Transverse colon (tissue), 4 donors: Measurements from ENCODE around the gene DUOXA1. TPM values are rescaled to one million over a fixed set of nuclear protein-coding genes. Genes with fewer than 3 reads are reported as not detected.
"Not testable (repeated sequence)": the region's sequence is repeated elsewhere in the genome, so short reads cannot be mapped to it uniquely, and the experiment has no call there.

Experiments used
- DNase-seq: peaks from one replicate; pipeline ENCODE4 v3.0.0-alpha.2; 2019
- H3K27ac ChIP-seq, 4 donors: fragments of 200-600 bp; sonication (generic); 2 replicates each; pipeline ENCODE4 v1.5.1; 2016 to 2018; ENCODE audit warnings: inconsistent platforms in 4 of 4
- H3K27me3 ChIP-seq: fragments of 200-600 bp; sonication (generic); 2 replicates; pipeline ENCODE4 v1.5.1; 2017; ENCODE audit warnings: inconsistent platforms
- H3K36me3 ChIP-seq, 4 donors: fragments of 200-600 bp; sonication (generic); 2 replicates each; pipeline ENCODE4 v1.5.1; 2017 to 2019; ENCODE audit warnings: inconsistent platforms in 4 of 4
- H3K4me1 ChIP-seq, 4 donors: fragments of 200-600 bp; sonication (generic); 2 replicates each; pipeline ENCODE4 v1.5.1; 2017 to 2020; ENCODE audit warnings: inconsistent platforms in 4 of 4
- H3K4me3 ChIP-seq, 4 donors: fragments of 200-600 bp; sonication (generic); 1 replicate in 1 of 4; 2 replicates in 3 of 4; pipeline versions ENCODE4 v1.5.1 to v1.6.1; 2017 to 2019; ENCODE audit warnings: inconsistent platforms in 4 of 4
- H3K9me3 ChIP-seq, 2 donors: fragments of 200-600 bp; sonication (generic); 2 replicates each; pipeline ENCODE4 v1.5.1; 2017 to 2019; ENCODE audit warnings: inconsistent platforms in 2 of 2
- EP300 ChIP-seq: sonication (generic); formaldehyde crosslinking; IDR thresholded peaks from one replicate; pipeline ENCODE4 v1.6.1; 2017; ENCODE audit warnings: antibody characterized with exemption, low read depth
- POLR2A ChIP-seq: fragments of 450-650 bp; IDR thresholded peaks from one replicate; pipeline ENCODE4 v1.6.1; 2016; ENCODE audit warnings: antibody characterized with exemption, mild to moderate bottlenecking, moderate library complexity
- POLR2AphosphoS5 ChIP-seq, 3 donors: sonication (generic); formaldehyde crosslinking; IDR thresholded peaks; one replicate each; pipeline ENCODE4 v1.6.1; 2016; ENCODE audit warnings: antibody characterized with exemption in 3 of 3
- WGBS, 2 donors: methylation state at CpG; one replicate each; pipeline ENCODE4 v1.1.5; 2018; ENCODE audit warnings: low coverage in 1 of 2; 5-methylcytosine and 5-hydroxymethylcytosine counted together
- in situ Hi-C, 4 donors: fragments of 200-750 bp; cut with MboI; loops; one replicate each; pipeline versions ENCODE4 v1.15.0 to v1.15.1; 2017; ENCODE audit warnings: low sequenced_read_pairs in 3 of 4, low pct_ligation_motif_present in 1 of 4, low pct_unique_long_range_greater_than_20kb in 1 of 4
- intact Hi-C: fragments of 100-400 bp; cut with DNase I; formaldehyde crosslinking; loops from one replicate; pipeline ENCODE4 v1.15.1; 2023; ENCODE audit warnings: low total_unique reads
- total RNA-seq, 4 donors: library from RNA; depleted of rRNA; stranded (reverse); fragments of >200 nt; gene quantifications; one replicate each; pipeline ENCODE4 v1.1.0, GENCODE V29; 2016
- TF ChIP-seq, protein P1 (sequence below), 5 experiments: fragments of 200-600 bp in 3 of 5; fragments of 450-650 bp in 2 of 5; sonication (generic) in 3 of 5; IDR thresholded peaks; 1 replicate in 2 of 5; 2 replicates in 3 of 5; pipeline ENCODE4 v1.5.1; 2016 to 2017; ENCODE audit warnings: antibody characterized with exemption in 5 of 5, inconsistent platforms in 3 of 5, mild to moderate bottlenecking in 2 of 5, moderate library complexity in 1 of 5

DUOXA1 gene
- total RNA-seq, 4 donors from 2014 or later = 1.4 TPM; not detected in 3

DNA sequence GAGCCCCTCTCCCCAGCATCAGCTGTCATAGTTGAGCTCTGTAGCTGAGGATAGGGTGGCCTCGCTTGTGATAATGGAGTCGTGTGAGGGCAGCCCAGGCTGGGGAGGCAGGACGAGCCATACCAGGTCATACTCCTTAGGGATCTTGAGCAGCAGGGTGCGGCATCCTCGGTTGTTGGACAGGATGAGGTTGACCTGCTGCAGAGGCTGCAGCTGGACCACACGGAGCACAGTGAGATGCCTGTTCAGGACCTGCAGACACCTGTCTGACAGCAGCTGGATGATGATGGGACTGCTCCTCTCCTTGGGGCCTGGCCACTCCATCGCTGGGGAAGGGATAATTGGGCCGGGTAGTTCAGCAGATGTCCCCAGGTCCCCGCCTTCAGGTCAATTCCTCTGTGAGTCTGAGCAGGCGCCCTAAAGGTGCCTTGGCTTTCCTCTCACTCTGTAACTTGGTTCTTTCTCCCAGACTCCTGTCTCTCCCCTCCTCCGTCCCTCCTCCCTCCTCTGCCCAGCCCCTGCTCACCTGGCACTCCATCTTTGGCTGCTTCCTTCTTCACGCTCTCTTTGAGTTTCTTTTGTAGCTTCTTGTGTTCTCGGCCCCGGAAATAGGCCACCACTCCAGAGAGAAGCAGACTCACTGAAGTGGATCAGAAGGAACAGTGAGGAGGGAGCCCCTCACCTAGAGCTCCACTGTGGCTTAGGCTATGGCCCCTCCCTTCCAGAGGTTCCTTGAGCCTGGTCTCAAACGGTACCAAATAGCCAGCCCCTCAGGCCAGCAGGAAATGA, 23.5 kb downstream of the DUOXA1 start:
- no peak overlapping the region for H3K4me3 ChIP-seq
- peaks cover 22% of the 10 kb centered on the region for H3K27me3 ChIP-seq
- H3K36me3 ChIP-seq = no peaks in the 10 kb centered on the region
- TF ChIP-seq POLR2AphosphoS5 (IDR thresholded peaks at IDR 0.05) (no peak), EP300 (no peak), POLR2A (no peak)
- TF ChIP-seq, protein P1, sequence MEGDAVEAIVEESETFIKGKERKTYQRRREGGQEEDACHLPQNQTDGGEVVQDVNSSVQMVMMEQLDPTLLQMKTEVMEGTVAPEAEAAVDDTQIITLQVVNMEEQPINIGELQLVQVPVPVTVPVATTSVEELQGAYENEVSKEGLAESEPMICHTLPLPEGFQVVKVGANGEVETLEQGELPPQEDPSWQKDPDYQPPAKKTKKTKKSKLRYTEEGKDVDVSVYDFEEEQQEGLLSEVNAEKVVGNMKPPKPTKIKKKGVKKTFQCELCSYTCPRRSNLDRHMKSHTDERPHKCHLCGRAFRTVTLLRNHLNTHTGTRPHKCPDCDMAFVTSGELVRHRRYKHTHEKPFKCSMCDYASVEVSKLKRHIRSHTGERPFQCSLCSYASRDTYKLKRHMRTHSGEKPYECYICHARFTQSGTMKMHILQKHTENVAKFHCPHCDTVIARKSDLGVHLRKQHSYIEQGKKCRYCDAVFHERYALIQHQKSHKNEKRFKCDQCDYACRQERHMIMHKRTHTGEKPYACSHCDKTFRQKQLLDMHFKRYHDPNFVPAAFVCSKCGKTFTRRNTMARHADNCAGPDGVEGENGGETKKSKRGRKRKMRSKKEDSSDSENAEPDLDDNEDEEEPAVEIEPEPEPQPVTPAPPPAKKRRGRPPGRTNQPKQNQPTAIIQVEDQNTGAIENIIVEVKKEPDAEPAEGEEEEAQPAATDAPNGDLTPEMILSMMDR (IDR thresholded peaks at IDR 0.05) = no peak
- H3K9me3 ChIP-seq = no peaks in the 10 kb centered on the region
- no peak for DNase-seq
- 85% methylated on average over 15 of the region's 15 CpGs; no CpG with 5 or more reads in 1 of the 2 donors for WGBS, 2 donors
- intact Hi-C loops = no loop called here
- in situ Hi-C loops = loop anchor here in 1 of 4 donors (25.0 kb wide), 1 partner anchor 144 kb away; the partner anchor contains the start of gene TERB2
- no peak overlapping the region for H3K27ac ChIP-seq
- H3K4me1 ChIP-seq = no peaks in the 10 kb centered on the region

DNA sequence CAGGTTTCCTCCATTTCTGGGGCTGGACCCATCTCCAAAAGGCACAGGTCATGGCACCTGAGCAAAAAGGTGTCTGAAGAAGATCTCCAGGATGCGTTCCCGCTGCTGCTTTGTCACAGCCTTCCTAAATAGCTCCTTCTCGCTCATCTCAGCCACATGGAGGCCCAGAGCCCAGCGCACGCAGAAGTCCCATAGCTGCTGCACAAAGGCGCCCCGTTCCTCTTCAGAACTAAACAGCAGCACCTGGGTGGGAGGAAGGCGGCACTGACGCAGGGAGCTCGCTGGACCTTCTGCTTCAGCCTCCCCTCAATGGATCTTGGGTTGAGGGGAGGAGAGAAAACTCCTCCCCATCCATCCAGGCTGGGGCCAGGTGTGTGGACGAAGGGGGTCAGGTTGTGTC, 24.1 kb downstream of the DUOXA1 start:
- 86 to 96% methylated on average over 3 to 11 of the region's 11 CpGs for WGBS, 2 donors
- intact Hi-C loops = no loop called here

DNA sequence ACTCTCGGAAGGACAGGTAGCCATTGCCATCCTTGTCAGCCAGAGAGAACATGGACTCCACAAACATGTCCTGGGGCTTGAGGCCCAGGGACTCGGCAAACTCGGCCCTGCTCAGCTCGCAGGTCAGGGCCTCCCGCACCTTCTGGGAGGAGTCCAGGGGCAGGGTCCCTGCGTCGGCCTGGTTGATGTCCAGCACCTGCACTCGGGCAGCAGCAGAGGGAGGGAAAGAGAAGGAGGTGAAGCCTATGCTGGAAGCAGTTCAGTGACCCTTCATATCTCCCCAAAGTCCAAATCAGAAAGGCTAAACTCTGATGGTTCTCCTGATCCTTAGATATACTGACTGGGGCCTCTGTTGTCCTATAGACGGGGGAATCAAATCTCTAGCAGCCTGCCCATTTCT, 25.5 kb downstream of the DUOXA1 start:
- H3K9me3 ChIP-seq, H3K4me1 ChIP-seq, intact Hi-C loops, H3K27ac ChIP-seq, DNase-seq, H3K36me3 ChIP-seq, H3K4me3 ChIP-seq, H3K27me3 ChIP-seq: not testable (repeated sequence)
- in situ Hi-C loops = loop anchor here in 1 of 4 donors (25.0 kb wide), 1 partner anchor 142 kb away; the partner anchor contains the start of gene TERB2
- WGBS, 2 donors = 93 to 100% methylated on average over 1 to 9 of the region's 9 CpGs

More for the DNA sequence above, 24.1 kb downstream of the DUOXA1 start:
- Histone ChIP-seq H3K27me3 (peaks cover 20% of the 10 kb centered on the region), H3K36me3 (no peaks in the 10 kb centered on the region), H3K27ac (no peak overlapping the region), H3K9me3 (no peaks in the 10 kb centered on the region), H3K4me3 (no peak overlapping the region), H3K4me1 (no peaks in the 10 kb centered on the region)
- no peak for TF ChIP-seq POLR2AphosphoS5 (IDR thresholded peaks at IDR 0.05)
- TF ChIP-seq EP300 = no peak
- no peak for TF ChIP-seq POLR2A
- TF ChIP-seq, protein P1 (IDR thresholded peaks at IDR 0.05) = no peak
- DNase-seq = no peak
- in situ Hi-C loops = loop anchor here in 1 of 4 donors (25.0 kb wide), 1 partner anchor 143 kb away; the partner anchor contains the start of gene TERB2

DNA sequence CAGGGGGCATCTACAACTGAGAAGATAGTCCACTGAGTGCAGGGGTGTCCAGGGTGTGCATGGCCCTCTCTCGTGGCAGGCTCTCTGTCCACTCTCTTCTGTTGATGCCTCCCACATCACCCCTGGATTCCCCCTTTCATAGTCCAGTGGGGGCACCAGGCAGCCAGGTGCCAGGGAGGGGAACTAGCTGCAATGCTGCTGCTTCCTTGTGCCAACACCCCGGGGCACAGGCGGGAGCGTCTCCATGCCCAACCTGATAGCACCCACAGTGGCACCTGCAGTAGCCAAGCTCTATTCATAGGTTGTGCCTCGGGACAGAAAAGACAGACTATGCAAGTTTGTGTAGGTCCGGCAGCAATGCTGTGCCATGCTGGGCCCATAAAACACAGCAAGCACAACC, 27.5 kb downstream of the DUOXA1 start:
- H3K9me3 ChIP-seq = no peaks in the 10 kb centered on the region
- no peaks in the 10 kb centered on the region for H3K4me1 ChIP-seq
- 84% methylated on average over 6 of the region's 6 CpGs; no CpG with 5 or more reads in 1 of the 2 donors for WGBS, 2 donors
- no peak overlapping the region for H3K4me3 ChIP-seq
- no peak overlapping the region for H3K27ac ChIP-seq
- H3K27me3 ChIP-seq = no peaks in the 10 kb centered on the region
- intact Hi-C loops = no loop called here
- no peak for DNase-seq
- in situ Hi-C loops = loop anchor here in 1 of 4 donors (25.0 kb wide), 1 partner anchor 140 kb away; the partner anchor contains the start of gene TERB2
- no peak for TF ChIP-seq POLR2AphosphoS5 (IDR thresholded peaks at IDR 0.05)
- no peaks in the 10 kb centered on the region for H3K36me3 ChIP-seq

DNA sequence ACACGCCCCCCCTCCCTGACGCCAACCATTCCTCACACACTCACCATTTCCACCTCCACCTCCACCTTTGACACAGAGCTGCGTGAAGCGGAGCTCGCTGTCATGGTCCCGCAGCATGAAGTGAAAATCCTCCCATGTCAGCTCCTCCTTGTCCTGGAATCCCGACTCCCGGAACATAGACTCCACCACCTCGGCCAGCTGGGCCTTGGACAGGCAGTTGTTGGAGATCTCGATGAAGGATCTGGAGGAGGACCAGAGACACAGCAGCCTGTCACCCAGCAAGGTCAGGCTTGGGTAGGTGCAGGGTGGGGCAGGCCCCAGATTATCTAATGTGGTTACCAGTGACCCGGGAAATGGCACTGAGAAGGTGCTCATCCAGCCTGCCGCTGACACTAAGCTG, 27.9 kb downstream of the DUOXA1 start:
- 86 to 89% methylated on average over 4 to 12 of the region's 12 CpGs for WGBS, 2 donors
- Histone ChIP-seq H3K9me3 (no peaks in the 10 kb centered on the region), H3K27ac (no peak overlapping the region), H3K4me1 (no peaks in the 10 kb centered on the region), H3K36me3 (no peaks in the 10 kb centered on the region), H3K4me3 (no peak overlapping the region), H3K27me3 (no peaks in the 10 kb centered on the region)
- intact Hi-C loops (no loop called here), in situ Hi-C loops (loop anchor here in 1 of 4 donors (25.0 kb wide), 1 partner anchor 139 kb away; the partner anchor contains the start of gene TERB2)
- TF ChIP-seq, protein P1 (IDR thresholded peaks at IDR 0.05) = no peak
- TF ChIP-seq EP300 (no peak), POLR2AphosphoS5 (IDR thresholded peaks at IDR 0.05) (no peak), POLR2A (no peak)
- no peak for DNase-seq
